GM12878 (cell line): ENCODE data around the gene EPHA2. TPM values are rescaled to one million over a fixed set of nuclear protein-coding genes. Genes with fewer than 3 reads are reported as not detected.

Source experiments
- ATAC-seq: fragments of 200-7000 bp; cut with Tn5 transposase; 3 replicates; pipeline ENCODE4 v1.9.1; 2020; ENCODE audit warnings: mild to moderate bottlenecking, moderate library complexity
- BruUV-seq: library from RNA; stranded (reverse); fragments of 400-500 nt; replicated peaks from 2 replicates; lab custom pipeline; 2021; lab: Mats Ljungman, UMichigan
- CTCF ChIA-PET: fragments of 300-600 bp; sonication (Branson Sonifier 250); formaldehyde crosslinking; extraction: SDS; loops from one replicate; lab custom pipeline; 2021; ENCODE audit warnings: inconsistent platforms; lab: Yijun Ruan, JAX
- POLR2A ChIA-PET: fragments of 350-600 bp; formaldehyde crosslinking; extraction: SDS; loops from one replicate; lab custom pipeline; 2021; ENCODE audit warnings: inconsistent platforms; lab: Charles Lee
- RAD21 ChIA-PET: fragments of 300-600 bp; sonication (Branson Sonifier 250); formaldehyde crosslinking; loops from one replicate; lab custom pipeline; 2023; ENCODE audit warnings: antibody characterized with exemption; ENCODE audit not compliant: unreplicated experiment; lab: Charles Lee
- SMC1A ChIA-PET: fragments of 300-600 bp; sonication (Branson Sonifier 250); formaldehyde crosslinking; loops from one replicate; lab custom pipeline; 2023; ENCODE audit not compliant: unreplicated experiment, uncharacterized antibody; lab: Charles Lee
- DNase-seq: peaks from one replicate; pipeline ENCODE4 v3.0.0-alpha.2; 2011; ENCODE audit warnings: low read depth, low spot score
- FAIRE-seq: peaks from 3 replicates; lab custom pipeline; 2011; peaks lifted over from hg19 to GRCh38; lab: Jason Lieb, UNC
- H2AFZ ChIP-seq: 2 replicates; pipeline ENCODE4 v1.6.0; 2011; ENCODE audit warnings: low read depth, low read length, control low read depth; ENCODE audit not compliant: control insufficient read depth
- H3K27ac ChIP-seq: 2 replicates; pipeline ENCODE4 v1.5.1; 2011; ENCODE audit warnings: control low read depth; ENCODE audit not compliant: control insufficient read depth, insufficient read depth
- H3K27me3 ChIP-seq, 2 experiments: replicated peaks in 1 of 2; 2 replicates each; pipeline versions ENCODE4 v1.6.0 to v1.6.1; 2011; ENCODE audit warnings: low read length in 1 of 2; ENCODE audit not compliant: control insufficient read depth in 2 of 2, insufficient read depth in 2 of 2
- H3K36me3 ChIP-seq, 2 experiments: 2 replicates each; pipeline ENCODE4 v1.5.1; 2011; ENCODE audit warnings: low read length in 1 of 2; ENCODE audit not compliant: control insufficient read depth in 2 of 2, insufficient read depth in 2 of 2
- H3K4me1 ChIP-seq: 2 replicates; pipeline ENCODE4 v1.6.1; 2011; ENCODE audit warnings: mild to moderate bottlenecking, low read length, moderate library complexity, mixed read lengths; ENCODE audit not compliant: control insufficient read depth, insufficient read depth
- H3K4me2 ChIP-seq: 2 replicates; pipeline ENCODE4 v1.6.0; 2011; ENCODE audit warnings: control low read depth; ENCODE audit not compliant: control insufficient read depth, insufficient read depth
- H3K4me3 ChIP-seq: fragments of 200-600 bp; sonication (generic); 2 replicates; pipeline ENCODE4 v1.5.1; 2016
- H3K79me2 ChIP-seq: 2 replicates; pipeline ENCODE4 v1.6.0; 2011; ENCODE audit warnings: low read length; ENCODE audit not compliant: control insufficient read depth, insufficient read depth
- H3K9ac ChIP-seq: 2 replicates; pipeline ENCODE4 v1.8.0; 2011; ENCODE audit warnings: low read length, control low read depth, mixed read lengths; ENCODE audit not compliant: control insufficient read depth, insufficient read depth
- H3K9me3 ChIP-seq: replicated peaks from 3 replicates; pipeline ENCODE4 v1.5.1; 2011; ENCODE audit warnings: mild to moderate bottlenecking, low read length; ENCODE audit not compliant: control insufficient read depth, insufficient read depth
- H4K20me1 ChIP-seq: 2 replicates; pipeline ENCODE4 v1.6.0; 2011; ENCODE audit not compliant: control insufficient read depth, insufficient read depth
- BRCA1 ChIP-seq: IDR thresholded peaks from 2 replicates; pipeline ENCODE4 v1.6.1; 2011; ENCODE audit warnings: low read depth, low read length, improper control_type of control experiment
- CREB1 ChIP-seq: IDR thresholded peaks from 2 replicates; pipeline ENCODE4 v1.6.1; 2012; ENCODE audit warnings: low read depth, mild to moderate bottlenecking, inconsistent platforms
- GATAD2B ChIP-seq: fragments of 450-650 bp; conservative IDR thresholded peaks from 2 replicates; pipeline ENCODE4 v1.6.1; 2017; ENCODE audit warnings: low read depth, mild to moderate bottlenecking, moderate library complexity
- IRF4 ChIP-seq: IDR thresholded peaks from 2 replicates; pipeline ENCODE4 v1.6.1; 2011; ENCODE audit warnings: low read depth, low read length
- NFXL1 ChIP-seq: fragments of 450-650 bp; IDR thresholded peaks from 2 replicates; pipeline ENCODE4 v1.6.1; 2017; ENCODE audit warnings: antibody characterized with exemption, mild to moderate bottlenecking, borderline replicate concordance
- NR2F1 ChIP-seq: fragments of 450-650 bp; conservative IDR thresholded peaks from 2 replicates; pipeline ENCODE4 v1.6.1; 2017; ENCODE audit warnings: mild to moderate bottlenecking
- PKNOX1 ChIP-seq: fragments of 450-650 bp; IDR thresholded peaks from 2 replicates; pipeline ENCODE4 v1.6.1; 2016; ENCODE audit warnings: mild to moderate bottlenecking
- RB1 ChIP-seq: fragments of 450-650 bp; formaldehyde crosslinking; IDR thresholded peaks from 2 replicates; pipeline ENCODE4 v1.6.1; 2017; ENCODE audit warnings: mild to moderate bottlenecking, borderline replicate concordance
- SRF ChIP-seq, 2 experiments: IDR thresholded peaks; 2 replicates each; pipeline ENCODE4 v1.6.1; 2011; ENCODE audit warnings: low read depth in 2 of 2, low read length in 2 of 2, mild to moderate bottlenecking in 1 of 2, moderate library complexity in 1 of 2
- TBL1XR1 ChIP-seq: IDR thresholded peaks from 2 replicates; pipeline ENCODE4 v1.6.1; 2012; ENCODE audit warnings: low read depth, low read length, improper control_type of control experiment
- TCF12 ChIP-seq: IDR thresholded peaks from 2 replicates; pipeline ENCODE4 v1.6.1; 2011; ENCODE audit warnings: low read depth, mild to moderate bottlenecking, low read length
- WGBS: methylation state at CpG from one replicate; pipeline ENCODE4 v1.1.6; 2016; ENCODE audit warnings: low lambda C conversion rate; ENCODE audit not compliant: insufficient replicate concordance, insufficient coverage; ENCODE audit errors: missing lambda C conversion rate; 5-methylcytosine and 5-hydroxymethylcytosine counted together
- in situ Hi-C: fragments of 300-500 bp; cut with MboI; formaldehyde crosslinking; loops from 9 replicates; pipeline ENCODE4 v1.14.3; 2018; ENCODE audit warnings: mixed read lengths
- intact Hi-C: fragments of 100-400 bp; cut with micrococcal nuclease; formaldehyde crosslinking; loops from one replicate; pipeline ENCODE4 v1.14.2; 2022; ENCODE audit not compliant: unreplicated experiment
- polyA plus RNA-seq, 11 experiments: library from polyadenylated mRNA; depleted of rRNA in 4 of 11; unstranded in 6 of 11; stranded (reverse) in 5 of 11; fragments of >200 nt; fragmentation: Nextera tagmentation in 4 of 11; fragmentation: Illumina TruSeq in 1 of 11; extraction: Ambion mirVana in 4 of 11; extraction: Trizol in 1 of 11; gene quantifications; 1 replicate in 1 of 11; 2 replicates in 10 of 11; pipeline versions ENCODE4 v1.2.1 to v1.2.3, GENCODE V29; 2011 to 2016; ENCODE audit warnings: inconsistent platforms in 2 of 11, missing spikeins in 2 of 11, low read depth in 1 of 11
- total RNA-seq, 4 experiments: library from RNA; depleted of rRNA in 3 of 4; stranded (reverse); fragments of >200 nt in 3 of 4; fragmentation: Illumina TruSeq in 1 of 4; extraction: Trizol in 1 of 4; gene quantifications; 2 replicates each; pipeline versions ENCODE4 v1.2.1 to v1.2.3, GENCODE V29; 2013 to 2021
- TF ChIP-seq, protein P1 (sequence below): IDR thresholded peaks from 2 replicates; pipeline ENCODE4 v1.6.1; 2012; ENCODE audit warnings: improper control_type of control experiment, low read depth, low read length; ENCODE audit not compliant: insufficient replicate concordance

The EPHA2 gene
- total and polyA plus RNA-seq, 10 of the 15 experiments (the other 5 are each of a cell fraction or from before 2014, with no cell fraction given) = 0.04 to 0.51 (median 0.23) TPM; not detected in 2

DNA sequence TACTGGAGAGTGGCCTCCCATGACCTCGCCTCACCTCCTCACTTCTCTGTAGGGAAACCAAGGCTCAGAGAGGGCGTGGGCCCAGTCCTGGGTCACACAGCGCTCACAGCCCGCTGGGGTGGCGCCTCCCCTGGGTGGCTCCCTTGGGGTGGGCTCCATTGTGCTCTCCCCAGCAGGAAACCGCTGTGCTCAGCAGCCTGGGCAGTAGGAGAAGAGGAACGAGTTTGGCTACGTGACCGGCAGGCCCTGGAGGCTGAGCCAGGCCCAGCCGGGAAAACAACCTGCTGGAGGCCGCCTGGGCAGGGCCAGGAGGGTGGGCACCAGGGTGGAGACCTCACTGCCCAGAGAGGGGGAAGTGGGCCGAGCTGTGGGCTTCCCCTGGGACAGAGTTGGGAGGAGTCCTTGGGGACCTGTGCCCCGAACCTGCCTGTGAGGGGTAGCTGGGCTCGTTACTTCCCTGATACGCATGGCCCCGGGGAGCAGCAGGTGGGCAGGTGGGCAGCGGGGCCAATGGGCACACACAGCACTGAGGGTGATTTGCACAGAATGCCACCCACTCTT lies 67.4 kb downstream of the EPHA2 start (continued):
- TF ChIP-seq, protein P1, sequence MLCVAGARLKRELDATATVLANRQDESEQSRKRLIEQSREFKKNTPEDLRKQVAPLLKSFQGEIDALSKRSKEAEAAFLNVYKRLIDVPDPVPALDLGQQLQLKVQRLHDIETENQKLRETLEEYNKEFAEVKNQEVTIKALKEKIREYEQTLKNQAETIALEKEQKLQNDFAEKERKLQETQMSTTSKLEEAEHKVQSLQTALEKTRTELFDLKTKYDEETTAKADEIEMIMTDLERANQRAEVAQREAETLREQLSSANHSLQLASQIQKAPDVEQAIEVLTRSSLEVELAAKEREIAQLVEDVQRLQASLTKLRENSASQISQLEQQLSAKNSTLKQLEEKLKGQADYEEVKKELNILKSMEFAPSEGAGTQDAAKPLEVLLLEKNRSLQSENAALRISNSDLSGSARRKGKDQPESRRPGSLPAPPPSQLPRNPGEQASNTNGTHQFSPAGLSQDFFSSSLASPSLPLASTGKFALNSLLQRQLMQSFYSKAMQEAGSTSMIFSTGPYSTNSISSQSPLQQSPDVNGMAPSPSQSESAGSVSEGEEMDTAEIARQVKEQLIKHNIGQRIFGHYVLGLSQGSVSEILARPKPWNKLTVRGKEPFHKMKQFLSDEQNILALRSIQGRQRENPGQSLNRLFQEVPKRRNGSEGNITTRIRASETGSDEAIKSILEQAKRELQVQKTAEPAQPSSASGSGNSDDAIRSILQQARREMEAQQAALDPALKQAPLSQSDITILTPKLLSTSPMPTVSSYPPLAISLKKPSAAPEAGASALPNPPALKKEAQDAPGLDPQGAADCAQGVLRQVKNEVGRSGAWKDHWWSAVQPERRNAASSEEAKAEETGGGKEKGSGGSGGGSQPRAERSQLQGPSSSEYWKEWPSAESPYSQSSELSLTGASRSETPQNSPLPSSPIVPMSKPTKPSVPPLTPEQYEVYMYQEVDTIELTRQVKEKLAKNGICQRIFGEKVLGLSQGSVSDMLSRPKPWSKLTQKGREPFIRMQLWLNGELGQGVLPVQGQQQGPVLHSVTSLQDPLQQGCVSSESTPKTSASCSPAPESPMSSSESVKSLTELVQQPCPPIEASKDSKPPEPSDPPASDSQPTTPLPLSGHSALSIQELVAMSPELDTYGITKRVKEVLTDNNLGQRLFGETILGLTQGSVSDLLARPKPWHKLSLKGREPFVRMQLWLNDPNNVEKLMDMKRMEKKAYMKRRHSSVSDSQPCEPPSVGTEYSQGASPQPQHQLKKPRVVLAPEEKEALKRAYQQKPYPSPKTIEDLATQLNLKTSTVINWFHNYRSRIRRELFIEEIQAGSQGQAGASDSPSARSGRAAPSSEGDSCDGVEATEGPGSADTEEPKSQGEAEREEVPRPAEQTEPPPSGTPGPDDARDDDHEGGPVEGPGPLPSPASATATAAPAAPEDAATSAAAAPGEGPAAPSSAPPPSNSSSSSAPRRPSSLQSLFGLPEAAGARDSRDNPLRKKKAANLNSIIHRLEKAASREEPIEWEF = no peak
- TF ChIP-seq NR2F1 (no peak), BRCA1 (no peak), GATAD2B (no peak), IRF4 (no peak), CREB1 (no peak)
- TF ChIP-seq, all 136 proteins: peak for 0

GRCh38 chr1:16087733-16088132 lies 68.1 kb downstream of the EPHA2 start:
- BruUV-seq = no TSS peak
- ATAC-seq (no peak), FAIRE-seq (no peak), DNase-seq (no peak)
- intact Hi-C loops (no loop called here), in situ Hi-C loops (no loop called here)
- no peaks in the 10 kb centered on the region for H3K36me3 ChIP-seq
- no peak overlapping the region for H3K9ac ChIP-seq
- no peaks in the 10 kb centered on the region for H3K9me3 ChIP-seq
- H3K4me2 ChIP-seq = no peak overlapping the region
- H4K20me1 ChIP-seq = no peaks in the 10 kb centered on the region
- 6% methylated on average over 7 of the region's 7 CpGs for WGBS
- TF ChIP-seq PKNOX1 (no peak), NFXL1 (no peak), SRF (IDR thresholded peaks at IDR 0.05; ENCODE audit: low read depth in 2 of 2, low read length in 2 of 2) (no peak), RB1 (no peak), TBL1XR1 (no peak), TCF12 (no peak)
- ChIA-PET POLR2A (no interaction called here), SMC1A (interaction anchor here (0.7 to 1.1 kb wide), 2 partner anchors 8 to 93 kb away, joined by 3 to 4 read pairs; no protein-coding TSS in a partner anchor), RAD21 (interaction anchor here (0.6 to 1.6 kb wide), 2 partner anchors 9 to 99 kb away, joined by 3 to 5 read pairs; no protein-coding TSS in a partner anchor), CTCF (interaction anchor here (0.8 to 1.2 kb wide), 2 partner anchors 99 to 101 kb away, joined by 3 to 5 read pairs; no protein-coding TSS in a partner anchor)
- no peak overlapping the region for H3K4me3 ChIP-seq
- no peak overlapping the region for H2AFZ ChIP-seq
- H3K79me2 ChIP-seq = no peaks in the 10 kb centered on the region
- H3K27ac ChIP-seq = no peak overlapping the region
- no peaks in the 10 kb centered on the region; a peak in 1 of 4 replicates for H3K27me3 ChIP-seq
- no peaks in the 10 kb centered on the region for H3K4me1 ChIP-seq
